Activated naive CD8-positive, alpha-beta T cell (primary cell): ENCODE results near the gene COPS6.

ENCODE experiments used
- H3K27ac Mint-ChIP-seq: one replicate; pipeline ENCODE4 v1.8.0; 2021; ENCODE audit warnings: mixed read lengths
- H3K27me3 Mint-ChIP-seq: one replicate; pipeline ENCODE4 v1.8.0; 2021; ENCODE audit warnings: mixed read lengths
- H3K36me3 Mint-ChIP-seq: one replicate; pipeline ENCODE4 v1.8.0; 2021; ENCODE audit warnings: mixed read lengths
- H3K4me1 Mint-ChIP-seq: one replicate; pipeline ENCODE4 v1.8.0; 2021; ENCODE audit warnings: low read depth, mixed read lengths
- H3K4me3 Mint-ChIP-seq: one replicate; pipeline ENCODE4 v1.8.0; 2021; ENCODE audit warnings: mild to moderate bottlenecking, mixed read lengths
- H3K9me3 Mint-ChIP-seq: one replicate; pipeline ENCODE4 v1.8.0; 2021; ENCODE audit warnings: low read depth, mixed read lengths

Gene COPS6

DNA sequence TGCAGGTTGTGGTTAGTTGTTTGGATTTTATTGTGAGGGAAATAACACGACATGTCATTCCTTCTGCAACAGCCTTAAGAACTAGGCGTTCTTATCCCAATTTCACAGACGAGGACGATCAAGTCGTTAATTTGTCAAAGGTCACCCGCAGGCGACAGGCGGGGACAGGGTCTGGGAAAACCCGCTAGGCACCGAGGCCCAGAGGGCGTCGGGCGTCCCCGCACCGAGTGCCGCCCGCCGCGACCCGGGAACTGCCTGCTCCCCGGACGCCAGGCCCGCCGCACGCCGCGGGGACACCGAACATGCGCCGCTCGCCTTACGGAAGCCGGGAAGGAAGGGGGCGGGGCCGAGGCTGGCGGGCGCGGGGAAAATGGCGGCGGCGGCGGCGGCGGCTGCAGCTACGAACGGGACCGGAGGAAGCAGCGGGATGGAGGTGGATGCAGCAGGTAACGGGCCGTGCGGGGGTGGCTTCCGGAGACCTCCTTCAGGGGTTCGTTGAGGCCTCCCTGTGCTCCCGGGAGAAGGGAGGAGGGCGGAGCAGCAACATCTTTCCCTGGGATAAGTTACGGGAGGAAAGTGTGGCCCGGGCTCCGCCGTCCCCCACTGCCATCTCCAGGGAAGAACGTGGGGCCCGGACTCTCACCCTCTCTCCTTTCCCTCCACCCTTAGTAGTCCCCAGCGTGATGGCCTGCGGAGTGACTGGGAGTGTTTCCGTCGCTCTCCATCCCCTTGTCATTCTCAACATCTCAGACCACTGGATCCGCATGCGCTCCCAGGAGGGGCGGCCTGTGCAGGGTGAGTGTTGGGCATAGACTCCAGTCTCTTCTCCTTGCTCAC is at the start of gene COPS6:
Gene COPS6, plus strand, starts transcription at position 349 of the 837 bp plus-strand sequence. Its CDS starts 22 bp downstream, at position 371.
- Mint-ChIP-seq H3K36me3 (peaks cover 2% of the 10 kb centered on the region), H3K27me3 (no peaks in the 10 kb centered on the region), H3K4me1 (peaks cover 31% of the 10 kb centered on the region), H3K27ac (peak within 1 kb of the TSS; percentile 97), H3K4me3 (peak within 1 kb of the TSS; percentile 95), H3K9me3 (no peaks in the 10 kb centered on the region)

- peak overlapping the region; percentile 66 for H3K27ac Mint-ChIP-seq
- H3K4me1 Mint-ChIP-seq: peaks cover 20% of the 10 kb centered on the region
- H3K27me3 Mint-ChIP-seq: no peaks in the 10 kb centered on the region
These were observed 48.2 kb upstream of the COPS6 start for GRCh38 chr7:100040575-100040974.

DNA sequence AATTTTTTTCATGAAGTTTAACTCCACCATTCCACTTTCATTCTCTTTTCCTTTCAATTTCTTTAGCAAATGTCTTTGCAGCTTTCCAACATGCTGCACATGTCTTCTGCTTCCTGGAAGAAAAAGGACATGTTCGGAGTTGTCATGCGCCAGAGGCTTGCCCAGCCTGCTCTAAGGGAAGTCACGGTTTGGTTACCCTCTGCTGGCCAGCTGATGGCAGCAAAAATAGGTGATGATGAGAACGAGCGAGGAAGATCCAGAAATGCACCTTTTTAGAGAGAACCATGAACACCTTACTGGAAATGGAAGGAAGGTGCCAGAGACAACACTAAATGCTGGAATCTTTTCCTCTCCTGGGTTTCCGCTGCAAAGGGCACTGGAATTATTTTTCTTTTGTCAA is 44.1 kb upstream of the COPS6 start:
- no peaks in the 10 kb centered on the region for H3K9me3 Mint-ChIP-seq
- H3K4me1 Mint-ChIP-seq: peaks cover 26% of the 10 kb centered on the region
- no peak overlapping the region for H3K4me3 Mint-ChIP-seq
- no peak overlapping the region for H3K27ac Mint-ChIP-seq
- H3K27me3 Mint-ChIP-seq: no peaks in the 10 kb centered on the region
- H3K36me3 Mint-ChIP-seq: no peaks in the 10 kb centered on the region

More at GRCh38 chr7:100040575-100040974, 48.2 kb upstream of the COPS6 start:
- H3K9me3 Mint-ChIP-seq: no peaks in the 10 kb centered on the region
- no peak overlapping the region for H3K4me3 Mint-ChIP-seq
- peaks cover 12% of the 10 kb centered on the region for H3K36me3 Mint-ChIP-seq

- Mint-ChIP-seq H3K4me1 (peaks cover 23% of the 10 kb centered on the region), H3K27me3 (no peaks in the 10 kb centered on the region), H3K27ac (peak overlapping the region; percentile 82), H3K9me3 (no peaks in the 10 kb centered on the region), H3K4me3 (peak overlapping the region; percentile 91), H3K36me3 (no peaks in the 10 kb centered on the region)
These were observed 40.1 kb upstream of the COPS6 start for GRCh38 chr7:100048680-100049079.

DNA sequence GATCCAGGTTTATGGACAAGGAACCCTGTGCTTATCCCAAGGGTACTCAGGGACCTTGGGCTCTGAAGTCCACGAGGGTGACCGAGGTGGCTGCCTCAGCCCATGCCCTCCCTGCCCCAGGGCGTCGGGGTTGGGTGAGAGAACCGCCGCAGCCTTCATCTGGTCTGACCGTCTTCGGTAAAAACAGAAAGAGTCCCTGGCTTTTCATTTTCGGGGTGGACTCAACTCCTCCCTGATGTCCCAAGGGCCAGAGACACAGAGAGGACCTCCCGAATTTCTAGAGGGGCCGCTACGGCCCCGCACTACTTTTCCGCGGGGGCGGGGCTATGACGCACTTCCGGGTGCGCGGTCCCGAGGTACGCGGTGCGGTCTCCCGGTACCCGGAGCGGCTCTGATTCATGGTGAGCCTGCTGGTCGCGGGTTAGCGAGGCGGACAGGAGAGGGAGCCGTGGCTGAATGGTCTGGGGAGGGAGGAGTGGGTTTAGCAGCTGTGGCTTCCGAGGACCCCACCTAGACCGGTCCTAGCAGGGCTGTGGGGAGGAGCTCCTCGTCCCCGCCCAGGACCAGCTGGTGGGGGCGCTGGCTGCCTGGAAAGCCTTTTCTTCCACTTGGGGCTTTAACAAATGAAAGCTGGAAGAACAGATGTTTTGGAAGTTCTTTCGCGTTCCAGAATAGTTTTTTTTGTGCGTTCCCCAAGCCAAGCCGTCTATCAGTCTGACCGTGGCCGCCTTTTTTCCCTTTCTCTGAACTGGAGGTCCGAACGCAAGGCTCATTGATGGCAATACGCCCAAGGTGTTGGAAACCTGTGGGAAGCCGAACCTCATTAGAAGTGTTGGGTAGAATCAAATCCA is 39.1 kb upstream of the COPS6 start, which contains the start of gene ZSCAN21:
Gene ZSCAN21, plus strand, starts transcription at position 334 of the 851 bp plus-strand sequence. CDS start 7,233 bp downstream, outside the sequence.
- H3K27me3 Mint-ChIP-seq: no peaks in the 10 kb centered on the region
- peak within 1 kb of the TSS; percentile 91 for H3K4me3 Mint-ChIP-seq
- H3K27ac Mint-ChIP-seq: peak within 1 kb of the TSS; percentile 90
- H3K4me1 Mint-ChIP-seq: peaks cover 23% of the 10 kb centered on the region
- H3K36me3 Mint-ChIP-seq: no peaks in the 10 kb centered on the region
- no peaks in the 10 kb centered on the region for H3K9me3 Mint-ChIP-seq

- no peaks in the 10 kb centered on the region for H3K36me3 Mint-ChIP-seq
- H3K4me1 Mint-ChIP-seq: peaks cover 22% of the 10 kb centered on the region
- no peaks in the 10 kb centered on the region for H3K27me3 Mint-ChIP-seq
- H3K4me3 Mint-ChIP-seq: peak overlapping the region; percentile 74
- no peak overlapping the region for H3K27ac Mint-ChIP-seq
- H3K9me3 Mint-ChIP-seq: no peaks in the 10 kb centered on the region
These were observed 37.2 kb upstream of the COPS6 start for GRCh38 chr7:100051611-100052010.

GRCh38 chr7:100053215-100053614 is 35.6 kb upstream of the COPS6 start:
- Mint-ChIP-seq H3K4me1 (peaks cover 22% of the 10 kb centered on the region), H3K9me3 (no peaks in the 10 kb centered on the region), H3K4me3 (no peak overlapping the region), H3K36me3 (no peaks in the 10 kb centered on the region), H3K27ac (no peak overlapping the region), H3K27me3 (no peaks in the 10 kb centered on the region)

- H3K27ac Mint-ChIP-seq: no peak overlapping the region
- H3K4me1 Mint-ChIP-seq: peaks cover 4% of the 10 kb centered on the region
- no peak overlapping the region for H3K4me3 Mint-ChIP-seq
- H3K36me3 Mint-ChIP-seq: peaks cover 3% of the 10 kb centered on the region
- no peaks in the 10 kb centered on the region for H3K9me3 Mint-ChIP-seq
- H3K27me3 Mint-ChIP-seq: no peaks in the 10 kb centered on the region
These were observed 31.8 kb upstream of the COPS6 start for GRCh38 chr7:100057006-100057405.

GRCh38 chr7:100059251-100059739 is 29.5 kb upstream of the COPS6 start:
- H3K27ac Mint-ChIP-seq: no peak overlapping the region
- H3K36me3 Mint-ChIP-seq: peaks cover 5% of the 10 kb centered on the region

DNA sequence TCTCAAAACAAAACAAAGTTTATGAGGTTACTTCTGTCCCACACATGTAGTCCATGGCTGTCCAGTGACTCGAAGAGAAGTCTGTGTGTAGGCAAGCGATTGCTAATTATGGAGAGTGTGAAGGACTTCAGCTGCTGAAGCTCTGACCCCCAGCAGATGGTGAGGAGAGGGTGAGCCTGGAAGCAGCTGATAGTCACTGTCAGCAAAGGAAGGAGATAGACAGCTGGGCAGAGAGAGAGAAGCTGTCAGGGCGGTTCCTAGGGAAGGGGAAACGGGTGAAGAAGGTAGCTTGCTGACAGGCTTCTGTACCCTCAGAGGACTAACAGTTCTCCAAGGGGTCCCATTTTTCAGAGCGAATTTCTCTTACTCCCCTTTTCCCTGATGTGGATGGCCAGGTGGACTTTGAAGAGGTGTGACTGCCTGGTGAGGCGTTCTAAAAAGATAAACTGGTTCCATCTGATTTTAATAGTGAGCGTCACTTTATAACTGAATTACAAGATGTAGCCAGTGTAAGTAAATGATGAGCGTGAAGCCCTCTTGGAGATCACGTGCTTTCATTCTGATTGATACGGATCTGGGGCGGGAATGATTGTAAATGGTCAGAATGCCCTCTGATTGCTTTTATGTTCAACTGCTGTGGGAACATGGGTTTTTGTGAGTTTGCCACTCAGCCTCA is 27.1 kb upstream of the COPS6 start:
- Mint-ChIP-seq H3K4me3 (no peak overlapping the region), H3K36me3 (peaks cover 11% of the 10 kb centered on the region), H3K9me3 (no peaks in the 10 kb centered on the region), H3K4me1 (no peaks in the 10 kb centered on the region), H3K27ac (no peak overlapping the region), H3K27me3 (no peaks in the 10 kb centered on the region)

More at GRCh38 chr7:100059251-100059739, 29.5 kb upstream of the COPS6 start:
- no peaks in the 10 kb centered on the region for H3K27me3 Mint-ChIP-seq
- H3K4me1 Mint-ChIP-seq: no peaks in the 10 kb centered on the region
- no peaks in the 10 kb centered on the region for H3K9me3 Mint-ChIP-seq
- no peak overlapping the region for H3K4me3 Mint-ChIP-seq

DNA sequence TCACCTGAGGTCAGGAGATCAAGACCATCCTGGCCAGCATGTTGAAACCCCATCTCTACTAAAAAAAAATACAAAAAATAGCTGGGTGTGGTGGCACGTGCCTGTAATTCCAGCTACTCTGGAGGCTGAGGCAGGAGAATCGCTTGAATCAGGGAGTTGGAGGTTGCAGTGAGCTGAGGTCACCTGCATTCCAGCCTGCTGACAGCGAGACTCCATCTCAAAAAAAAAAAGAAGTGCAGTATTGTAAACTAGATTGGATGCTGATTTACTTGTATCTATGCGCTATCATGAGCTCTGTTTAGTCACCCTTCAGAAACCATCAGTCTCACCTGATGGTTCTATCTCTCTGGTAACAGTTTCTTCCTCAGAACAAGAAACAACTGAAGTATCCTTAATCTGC is 25.4 kb upstream of the COPS6 start:
- H3K9me3 Mint-ChIP-seq: no peaks in the 10 kb centered on the region
- no peaks in the 10 kb centered on the region for H3K27me3 Mint-ChIP-seq
- H3K4me1 Mint-ChIP-seq: no peaks in the 10 kb centered on the region
- no peak overlapping the region for H3K4me3 Mint-ChIP-seq
- peaks cover 16% of the 10 kb centered on the region for H3K36me3 Mint-ChIP-seq
- H3K27ac Mint-ChIP-seq: no peak overlapping the region

- H3K4me1 Mint-ChIP-seq: no peaks in the 10 kb centered on the region
- no peak overlapping the region for H3K4me3 Mint-ChIP-seq
- no peaks in the 10 kb centered on the region for H3K27me3 Mint-ChIP-seq
- H3K36me3 Mint-ChIP-seq: peaks cover 16% of the 10 kb centered on the region
- no peaks in the 10 kb centered on the region for H3K9me3 Mint-ChIP-seq
- no peak overlapping the region for H3K27ac Mint-ChIP-seq
These were observed 24.6 kb upstream of the COPS6 start for GRCh38 chr7:100064162-100064561.

DNA sequence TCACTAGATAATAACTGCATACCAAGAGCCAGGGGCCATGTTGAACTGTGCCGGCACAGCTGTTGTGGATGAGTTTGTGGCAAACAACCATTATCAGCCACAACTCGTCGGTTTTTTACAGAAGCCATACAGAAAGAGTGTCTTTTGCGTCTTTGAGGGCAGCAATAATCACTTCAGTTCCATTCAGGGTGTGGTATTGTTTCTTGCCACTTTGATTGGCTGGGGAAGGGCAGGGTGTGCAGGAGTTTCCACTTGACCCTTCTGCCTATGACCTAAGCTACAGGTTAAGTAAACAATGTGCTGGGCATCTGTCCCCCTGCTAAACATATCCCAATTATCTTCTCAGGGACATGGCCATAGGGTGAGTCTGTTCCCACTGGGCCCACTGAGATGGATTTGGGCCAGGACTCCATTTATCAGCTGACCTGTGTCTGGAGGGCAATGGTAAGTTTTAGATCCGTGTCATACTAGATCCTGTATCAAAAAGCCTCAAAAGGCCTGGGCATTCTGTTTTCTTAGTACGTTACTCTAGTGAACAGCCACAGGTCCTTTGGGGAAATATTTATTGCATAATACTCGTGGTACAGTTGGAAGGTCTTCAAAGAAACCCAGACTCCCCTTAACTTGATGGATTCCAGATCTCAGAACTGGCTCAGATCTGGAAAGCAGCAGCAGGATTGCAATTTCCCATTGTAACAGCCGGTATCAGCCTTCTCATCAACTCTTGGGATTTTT is 23.1 kb upstream of the COPS6 start:
- Mint-ChIP-seq H3K9me3 (no peaks in the 10 kb centered on the region), H3K4me1 (no peaks in the 10 kb centered on the region), H3K36me3 (peaks cover 24% of the 10 kb centered on the region), H3K4me3 (no peak overlapping the region), H3K27ac (no peak overlapping the region), H3K27me3 (no peaks in the 10 kb centered on the region)

DNA sequence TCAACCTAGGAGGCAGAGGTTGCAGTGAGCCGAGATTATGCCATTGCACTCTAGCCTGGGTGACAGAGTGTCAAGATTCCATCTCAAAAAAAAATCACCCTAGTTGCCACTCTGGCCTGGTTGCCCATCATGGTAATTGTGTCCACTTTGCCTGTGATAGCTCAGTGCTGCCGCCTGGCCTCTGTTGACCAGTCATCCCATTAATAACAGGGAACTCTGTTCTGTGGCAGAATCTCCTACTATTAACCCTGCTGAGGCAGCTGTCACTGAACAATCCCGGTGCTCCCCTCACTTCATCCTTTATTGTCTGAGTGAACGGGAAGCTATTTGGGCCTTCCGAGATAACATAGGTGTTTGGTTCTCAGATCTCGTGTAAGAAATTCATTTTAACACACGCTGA is 21.8 kb upstream of the COPS6 start:
- peaks cover 35% of the 10 kb centered on the region for H3K36me3 Mint-ChIP-seq
- no peaks in the 10 kb centered on the region for H3K4me1 Mint-ChIP-seq
- peaks cover 4% of the 10 kb centered on the region for H3K9me3 Mint-ChIP-seq
- no peak overlapping the region for H3K27ac Mint-ChIP-seq
- H3K27me3 Mint-ChIP-seq: no peaks in the 10 kb centered on the region
- no peak overlapping the region for H3K4me3 Mint-ChIP-seq
